Brain microvascular endothelial cell (primary cell): ENCODE data around the gene IFT88.

Experiments
- DNase-seq: peaks from one replicate; pipeline ENCODE4 v3.0.0-alpha.2; 2020
- H3K27ac ChIP-seq: fragments of 250-450 bp; sonication (Bioruptor Pico); 2 replicates; pipeline ENCODE4 v1.5.1; 2020; ENCODE audit warnings: mild to moderate bottlenecking, moderate library complexity
- H3K27me3 ChIP-seq: fragments of 250-450 bp; sonication (Bioruptor Pico); replicated peaks from 2 replicates; pipeline ENCODE4 v1.5.1; 2020; ENCODE audit warnings: mild to moderate bottlenecking
- H3K36me3 ChIP-seq: fragments of 250-450 bp; sonication (Bioruptor Pico); replicated peaks from 2 replicates; pipeline ENCODE4 v1.5.1; 2020; ENCODE audit warnings: mild to moderate bottlenecking
- H3K4me3 ChIP-seq: 2 replicates; pipeline ENCODE4 v1.5.1; 2011; ENCODE audit warnings: low read depth, mild to moderate bottlenecking, control low read depth, low read length, moderate library complexity
- in situ Hi-C: cut with HindIII; loops from 2 replicates; pipeline ENCODE4 v1.10.0; 2017; ENCODE audit warnings: low sequenced_read_pairs, low pct_ligation_motif_present
- TF ChIP-seq, protein P1 (sequence below): IDR thresholded peaks from 2 replicates; pipeline ENCODE4 v1.5.1; 2011; ENCODE audit warnings: low read depth, mild to moderate bottlenecking, moderate library complexity, low read length, control low read depth, inconsistent platforms; ENCODE audit errors: missing control alignments

IFT88 gene

DNA sequence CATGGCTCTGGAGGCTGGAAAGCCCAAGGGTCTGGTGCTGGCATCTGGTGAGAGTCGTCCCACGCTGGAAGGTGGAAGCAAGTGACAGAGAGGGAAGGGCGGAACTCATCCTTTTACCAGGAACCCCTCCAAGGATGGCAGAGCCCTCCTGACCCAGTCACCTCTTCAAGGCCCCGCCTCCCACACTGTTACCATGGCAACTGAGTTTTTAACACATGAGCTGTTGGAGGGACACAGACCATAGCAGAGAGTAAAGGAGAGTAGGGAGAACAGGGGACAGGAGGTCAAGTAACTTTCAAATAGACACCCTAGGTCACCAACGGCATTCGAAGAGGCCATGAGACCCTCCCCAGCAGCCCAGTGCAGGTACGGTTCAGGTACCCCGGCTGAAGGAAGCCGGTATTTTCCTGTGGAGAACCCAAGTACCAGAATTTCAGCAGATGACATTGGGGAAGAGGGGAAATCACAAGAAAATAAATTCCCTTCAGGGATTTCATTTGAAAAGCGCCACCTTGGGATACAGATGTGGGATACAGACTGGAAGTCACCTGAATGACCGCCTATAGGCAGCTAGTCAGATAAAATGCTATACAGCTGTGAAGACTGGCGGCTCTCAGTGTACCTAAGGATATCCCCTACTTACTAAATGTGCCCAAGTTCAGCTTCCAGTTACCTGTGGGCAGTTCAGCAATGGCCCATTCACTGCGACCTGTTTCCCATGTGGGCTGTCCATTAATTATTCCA is 144.5 kb downstream of the IFT88 start:
- H3K4me3 ChIP-seq, result no peak overlapping the region
- no peaks in the 10 kb centered on the region for H3K27me3 ChIP-seq
- no peak overlapping the region for H3K27ac ChIP-seq
- in situ Hi-C loops, result no loop called here
- DNase-seq, result no peak
- H3K36me3 ChIP-seq, result no peaks in the 10 kb centered on the region
- TF ChIP-seq, protein P1, sequence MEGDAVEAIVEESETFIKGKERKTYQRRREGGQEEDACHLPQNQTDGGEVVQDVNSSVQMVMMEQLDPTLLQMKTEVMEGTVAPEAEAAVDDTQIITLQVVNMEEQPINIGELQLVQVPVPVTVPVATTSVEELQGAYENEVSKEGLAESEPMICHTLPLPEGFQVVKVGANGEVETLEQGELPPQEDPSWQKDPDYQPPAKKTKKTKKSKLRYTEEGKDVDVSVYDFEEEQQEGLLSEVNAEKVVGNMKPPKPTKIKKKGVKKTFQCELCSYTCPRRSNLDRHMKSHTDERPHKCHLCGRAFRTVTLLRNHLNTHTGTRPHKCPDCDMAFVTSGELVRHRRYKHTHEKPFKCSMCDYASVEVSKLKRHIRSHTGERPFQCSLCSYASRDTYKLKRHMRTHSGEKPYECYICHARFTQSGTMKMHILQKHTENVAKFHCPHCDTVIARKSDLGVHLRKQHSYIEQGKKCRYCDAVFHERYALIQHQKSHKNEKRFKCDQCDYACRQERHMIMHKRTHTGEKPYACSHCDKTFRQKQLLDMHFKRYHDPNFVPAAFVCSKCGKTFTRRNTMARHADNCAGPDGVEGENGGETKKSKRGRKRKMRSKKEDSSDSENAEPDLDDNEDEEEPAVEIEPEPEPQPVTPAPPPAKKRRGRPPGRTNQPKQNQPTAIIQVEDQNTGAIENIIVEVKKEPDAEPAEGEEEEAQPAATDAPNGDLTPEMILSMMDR, result peak; percentile 37

- no peaks in the 10 kb centered on the region for H3K27me3 ChIP-seq
- DNase-seq, result no peak
- H3K27ac ChIP-seq, result no peak overlapping the region
- TF ChIP-seq, protein P1, result no peak
- no peaks in the 10 kb centered on the region for H3K36me3 ChIP-seq
- peak overlapping the region; percentile 39 for H3K4me3 ChIP-seq
- in situ Hi-C loops, result no loop called here
These were observed 146.0 kb downstream of the IFT88 start for GRCh38 chr13:20713014-20713376.

- Histone ChIP-seq H3K27me3 (no peaks in the 10 kb centered on the region), H3K36me3 (no peaks in the 10 kb centered on the region), H3K4me3 (peak overlapping the region; percentile 15), H3K27ac (peak overlapping the region; percentile 6)
- TF ChIP-seq, protein P1, result no peak
- in situ Hi-C loops, result no loop called here
- peak; percentile 72 for DNase-seq
These were observed 146.8 kb downstream of the IFT88 start for GRCh38 chr13:20713751-20714150.

DNA sequence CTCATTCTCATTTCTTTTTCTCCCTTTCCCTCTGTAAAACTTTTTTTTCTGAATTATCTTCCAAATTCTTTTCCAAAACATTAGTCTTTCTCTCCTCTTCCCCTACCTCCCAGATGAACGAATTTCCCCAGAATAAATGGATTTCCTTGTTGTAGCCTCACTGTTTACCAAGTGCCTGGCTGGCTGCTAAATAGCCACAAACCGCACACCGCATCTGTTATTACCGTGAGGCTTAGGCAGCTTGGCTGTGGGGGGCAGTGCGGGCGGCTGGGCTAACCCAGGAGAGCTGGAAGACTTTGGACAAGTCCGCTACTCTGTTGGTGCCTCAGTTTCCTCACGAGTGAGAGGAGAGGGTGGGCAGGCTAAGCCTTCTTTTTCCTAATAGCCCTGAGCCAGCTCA is 147.2 kb downstream of the IFT88 start:
- H3K27ac ChIP-seq, result peak overlapping the region; percentile 6
- H3K4me3 ChIP-seq, result peak overlapping the region; percentile 15

GRCh38 chr13:20714563-20715329 is 147.8 kb downstream of the IFT88 start:
- Histone ChIP-seq H3K27ac (peak overlapping the region; percentile 6), H3K27me3 (no peaks in the 10 kb centered on the region), H3K36me3 (no peaks in the 10 kb centered on the region), H3K4me3 (no peak overlapping the region)
- DNase-seq, result peak; percentile 29
- TF ChIP-seq, protein P1, result no peak
- in situ Hi-C loops, result no loop called here

More for the DNA sequence above, 147.2 kb downstream of the IFT88 start:
- Histone ChIP-seq H3K36me3 (no peaks in the 10 kb centered on the region), H3K27me3 (no peaks in the 10 kb centered on the region)
- no peak for DNase-seq
- in situ Hi-C loops, result no loop called here
- TF ChIP-seq, protein P1, result no peak
